Muscle of leg (tissue), 16 donors: Measurements from ENCODE around the gene CYP19A1. TPM values are rescaled to one million over a fixed set of nuclear protein-coding genes. Genes with fewer than 3 reads are reported as not detected.
A peak's percentile ranks its signal among the peaks of the same experiment; 100 is the strongest.

Experiments
- DNase-seq: peaks from one replicate; pipeline ENCODE4 v3.0.0; 2013
- H3K27ac ChIP-seq: one replicate; pipeline ENCODE4 v1.5.1; 2013; ENCODE audit warnings: mild to moderate bottlenecking, low read length, control low read depth
- H3K27me3 ChIP-seq: one replicate; pipeline ENCODE4 v1.6.1; 2013; ENCODE audit warnings: low read length; ENCODE audit not compliant: control insufficient read depth, insufficient read depth
- H3K36me3 ChIP-seq: one replicate; pipeline ENCODE4 v1.6.1; 2013; ENCODE audit warnings: low read length; ENCODE audit not compliant: control insufficient read depth, insufficient read depth
- H3K4me1 ChIP-seq: one replicate; pipeline ENCODE4 v1.6.1; 2013; ENCODE audit warnings: low read length; ENCODE audit not compliant: control insufficient read depth, insufficient read depth
- H3K4me3 ChIP-seq: one replicate; pipeline ENCODE4 v1.5.1; 2013; ENCODE audit warnings: low read length, control low read depth
- H3K9me3 ChIP-seq: replicated peaks from 2 replicates; pipeline ENCODE4 v1.6.1; 2013; ENCODE audit warnings: low read depth, low read length; ENCODE audit not compliant: control insufficient read depth
- WGBS: methylation state at CpG from one replicate; pipeline ENCODE4 v1.1.5; 2013; ENCODE audit warnings: missing lambda C conversion rate; ENCODE audit not compliant: insufficient coverage; 5-methylcytosine and 5-hydroxymethylcytosine counted together
- long read RNA-seq, 11 donors: transcript quantifications; one replicate each; lab custom pipeline, GENCODE V29; 2026
- polyA plus RNA-seq, 8 donors: library from polyadenylated mRNA; unstranded; fragments of 120-200 nt; gene quantifications; one replicate each; pipeline versions ENCODE4 v1.2.1 to v1.2.3, GENCODE V29; 2013; ENCODE audit warnings: inconsistent platforms in 1 of 8, low replicate concordance in 1 of 8; ENCODE audit not compliant: insufficient read length in 8 of 8, insufficient read depth in 1 of 8
- total RNA-seq: library from RNA; stranded (reverse); fragments of 120-200 nt; gene quantifications from one replicate; pipeline ENCODE4 v1.2.4, GENCODE V29; 2013

The CYP19A1 gene
- total RNA-seq (2.0 TPM), polyA plus RNA-seq (1 to 10 TPM in 1 of 8 donors, under 1 TPM in 7; 0.51 to 1.0 (median 0.64) TPM)
- long read RNA-seq, donor 1 = 0 reads
- long read RNA-seq, donor 2 = 0 reads
- long read RNA-seq, donor 3 = 0 reads
- long read RNA-seq, donor 4 = 0 reads
- long read RNA-seq, donor 5 = 0 reads
- long read RNA-seq, donor 6 = 0 reads
- long read RNA-seq, donor 7 = 0 reads
- long read RNA-seq, donor 8 = 0 reads
- long read RNA-seq, donor 9, partial matches to known transcripts = 0 of 1 reads
- long read RNA-seq, donor 9, other reads (novel, unspliced or antisense) = 0 of 1 reads
- long read RNA-seq, donor 10 = 0 reads
- long read RNA-seq, donor 11 = 0 reads

DNA sequence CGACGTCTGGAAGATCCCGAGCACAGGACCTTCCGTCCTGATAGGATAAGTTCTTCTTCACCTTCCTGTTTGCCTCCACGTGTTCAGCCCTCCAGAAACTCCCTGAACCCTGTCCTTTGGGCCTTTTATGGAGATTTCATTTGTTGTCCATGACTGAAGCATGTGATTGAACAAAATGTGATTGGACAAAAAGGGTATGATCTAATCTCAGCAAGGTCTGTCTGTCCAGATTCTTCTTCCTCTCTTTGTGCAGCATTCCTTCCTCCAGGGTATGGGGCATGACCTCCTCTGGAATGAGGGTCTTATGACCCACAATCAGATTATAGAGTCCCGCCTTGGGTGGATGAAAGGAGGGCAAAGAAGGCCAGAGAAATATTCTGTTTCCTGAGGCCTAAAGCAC is at the start of gene CYP19A1:
Gene CYP19A1, minus strand, starts transcription at position 101 of the 400 bp plus-strand sequence. CDS start 95,684 bp downstream, outside the sequence.
- Histone ChIP-seq H3K4me3 (no peak within 1 kb of the TSS), H3K36me3 (no peaks in the 10 kb centered on the region), H3K27me3 (peaks cover 29% of the 10 kb centered on the region), H3K9me3 (no peaks in the 10 kb centered on the region), H3K4me1 (peaks cover 11% of the 10 kb centered on the region), H3K27ac (no peak within 1 kb of the TSS)
- WGBS = 94% methylated on average over 4 of the region's 6 CpGs
- no peak for DNase-seq

DNA sequence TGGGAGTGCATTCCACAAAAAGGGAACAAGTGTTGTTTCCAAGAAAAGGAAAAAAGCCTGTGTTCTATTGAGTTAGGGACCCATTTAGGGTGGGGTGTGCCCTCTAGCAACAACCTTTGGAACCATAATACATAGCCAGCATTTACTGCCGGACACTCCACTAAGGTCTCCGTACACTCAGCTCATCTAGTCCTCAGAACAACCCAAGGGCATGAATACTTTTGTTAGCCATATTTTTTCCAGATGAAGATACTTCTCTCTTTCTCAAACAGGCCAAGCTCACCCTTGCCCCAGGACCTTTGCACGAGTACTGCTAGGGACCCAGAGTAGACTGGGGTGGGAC is 49.3 kb upstream of the CYP19A1 start:
- H3K36me3 ChIP-seq = no peaks in the 10 kb centered on the region
- H3K4me1 ChIP-seq = no peaks in the 10 kb centered on the region
- no peak overlapping the region for H3K4me3 ChIP-seq
- H3K27me3 ChIP-seq = peaks cover 5% of the 10 kb centered on the region
- no peak for DNase-seq
- no peak overlapping the region for H3K27ac ChIP-seq
- H3K9me3 ChIP-seq = no peaks in the 10 kb centered on the region
- WGBS = 100% methylated on average over 2 of the region's 3 CpGs

DNA sequence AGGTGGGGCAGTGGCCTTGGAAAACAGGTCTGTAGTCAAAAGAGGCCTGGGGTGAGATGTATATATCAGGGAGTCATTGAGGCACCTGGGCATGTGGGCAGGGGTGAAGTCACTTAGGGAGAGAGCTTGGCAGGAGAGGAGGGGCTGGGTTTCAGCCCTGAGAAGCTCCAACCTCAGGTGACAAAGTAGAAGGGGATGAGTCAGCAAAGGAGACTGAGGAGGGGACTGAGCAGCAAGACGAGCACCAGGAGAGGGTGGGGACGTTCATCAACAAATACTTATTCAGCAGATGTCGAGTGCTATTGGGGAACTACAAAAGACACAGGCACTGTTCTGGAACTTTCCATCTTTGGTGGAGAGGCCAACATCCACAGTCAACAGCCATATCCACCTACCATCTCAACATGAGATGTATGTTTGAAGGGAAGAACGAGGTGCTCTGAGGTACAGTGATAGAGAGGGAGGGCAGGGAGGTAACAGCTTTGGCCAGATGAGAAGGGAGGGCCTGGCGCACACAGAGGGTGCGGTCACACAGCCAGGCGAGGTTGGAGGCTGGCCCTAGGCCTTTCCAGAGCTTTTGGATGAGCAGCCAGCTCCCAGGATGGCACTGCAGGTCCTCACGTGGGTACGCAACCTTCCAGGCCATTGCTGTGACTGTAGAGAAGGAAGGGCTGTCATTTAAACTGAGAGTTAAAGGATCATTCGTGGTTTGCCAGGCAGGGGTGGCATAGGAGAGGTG is 48.7 kb upstream of the CYP19A1 start:
- DNase-seq = no peak
- peaks cover 5% of the 10 kb centered on the region for H3K27me3 ChIP-seq
- H3K4me1 ChIP-seq = no peaks in the 10 kb centered on the region
- 83% methylated on average over 6 of the region's 10 CpGs for WGBS
- H3K9me3 ChIP-seq = no peaks in the 10 kb centered on the region
- H3K27ac ChIP-seq = no peak overlapping the region
- no peak overlapping the region for H3K4me3 ChIP-seq
- no peaks in the 10 kb centered on the region for H3K36me3 ChIP-seq

DNA sequence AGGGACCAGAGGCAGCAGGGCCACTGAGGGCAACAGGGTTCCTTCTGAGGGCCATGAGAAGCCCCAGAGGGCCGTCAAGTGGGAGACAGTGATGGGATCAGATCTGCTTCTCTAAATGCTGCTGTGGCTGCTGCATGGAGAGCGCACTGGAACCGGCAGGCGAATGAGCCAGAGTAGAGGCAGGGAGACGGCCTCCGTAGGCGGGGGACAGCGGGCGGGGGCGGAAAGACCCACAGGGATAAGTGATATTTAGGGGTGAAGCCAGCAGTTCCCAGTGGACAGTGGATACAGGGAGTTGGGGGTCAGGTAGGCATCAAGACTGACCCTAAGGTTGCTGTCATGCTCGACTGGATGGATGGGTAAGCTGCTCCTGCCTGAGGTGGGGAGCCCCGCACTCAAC is 48.1 kb upstream of the CYP19A1 start:
- Histone ChIP-seq H3K36me3 (no peaks in the 10 kb centered on the region), H3K27ac (no peak overlapping the region), H3K27me3 (peaks cover 8% of the 10 kb centered on the region), H3K4me1 (no peaks in the 10 kb centered on the region), H3K4me3 (no peak overlapping the region), H3K9me3 (no peaks in the 10 kb centered on the region)
- WGBS = 85% methylated on average over 12 of the region's 12 CpGs
- DNase-seq = no peak

DNA sequence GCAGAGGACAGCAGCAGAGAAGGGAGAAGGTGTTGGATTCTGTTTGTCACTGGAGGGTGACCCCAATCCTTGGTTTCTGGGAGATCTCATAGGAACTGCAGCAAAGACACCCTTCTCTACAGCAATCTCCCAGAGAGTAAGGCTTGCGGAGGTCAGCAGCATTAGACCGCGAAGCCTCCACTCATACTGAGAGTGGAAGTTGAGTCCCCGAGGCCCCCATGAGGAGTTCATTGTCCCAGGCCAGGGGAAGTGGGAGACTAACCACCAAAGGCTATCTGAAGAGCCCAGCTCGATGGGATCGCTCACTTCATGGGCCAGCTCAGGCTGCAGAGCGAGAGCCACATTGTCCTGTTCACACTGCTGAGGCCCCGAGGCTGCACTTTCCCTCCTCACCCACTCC is 47.6 kb upstream of the CYP19A1 start:
- Histone ChIP-seq H3K4me1 (peaks cover under 1% of the 10 kb centered on the region), H3K27ac (no peak overlapping the region), H3K36me3 (no peaks in the 10 kb centered on the region), H3K27me3 (peaks cover 8% of the 10 kb centered on the region), H3K9me3 (no peaks in the 10 kb centered on the region), H3K4me3 (no peak overlapping the region)
- WGBS = 33% methylated on average over 1 of the region's 8 CpGs
- no peak for DNase-seq

DNA sequence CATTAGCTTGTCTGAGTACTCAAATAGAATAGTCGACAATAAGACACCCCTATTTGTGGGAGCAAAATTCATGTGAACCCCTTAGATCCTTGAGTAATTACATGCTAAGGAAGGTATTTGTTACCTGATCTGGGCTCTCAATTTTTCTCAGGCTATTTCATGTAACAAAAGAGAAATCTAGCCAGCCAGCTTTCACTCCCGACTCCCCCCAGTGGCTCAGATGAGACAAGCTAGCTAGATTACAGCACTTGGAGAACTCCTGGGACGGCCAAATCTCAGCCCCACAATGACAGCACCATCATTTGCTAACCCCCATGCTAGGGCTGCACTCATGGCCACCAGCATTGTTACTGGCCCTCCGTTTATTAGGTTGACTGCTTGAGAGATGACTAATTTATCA is 44.4 kb upstream of the CYP19A1 start:
- DNase-seq = peak; percentile 59
- WGBS = 0% methylated on average over 1 of the region's 4 CpGs
- Histone ChIP-seq H3K36me3 (no peaks in the 10 kb centered on the region), H3K27me3 (peaks cover 8% of the 10 kb centered on the region), H3K4me3 (no peak overlapping the region), H3K27ac (no peak overlapping the region), H3K4me1 (peaks cover 4% of the 10 kb centered on the region), H3K9me3 (no peaks in the 10 kb centered on the region)

DNA sequence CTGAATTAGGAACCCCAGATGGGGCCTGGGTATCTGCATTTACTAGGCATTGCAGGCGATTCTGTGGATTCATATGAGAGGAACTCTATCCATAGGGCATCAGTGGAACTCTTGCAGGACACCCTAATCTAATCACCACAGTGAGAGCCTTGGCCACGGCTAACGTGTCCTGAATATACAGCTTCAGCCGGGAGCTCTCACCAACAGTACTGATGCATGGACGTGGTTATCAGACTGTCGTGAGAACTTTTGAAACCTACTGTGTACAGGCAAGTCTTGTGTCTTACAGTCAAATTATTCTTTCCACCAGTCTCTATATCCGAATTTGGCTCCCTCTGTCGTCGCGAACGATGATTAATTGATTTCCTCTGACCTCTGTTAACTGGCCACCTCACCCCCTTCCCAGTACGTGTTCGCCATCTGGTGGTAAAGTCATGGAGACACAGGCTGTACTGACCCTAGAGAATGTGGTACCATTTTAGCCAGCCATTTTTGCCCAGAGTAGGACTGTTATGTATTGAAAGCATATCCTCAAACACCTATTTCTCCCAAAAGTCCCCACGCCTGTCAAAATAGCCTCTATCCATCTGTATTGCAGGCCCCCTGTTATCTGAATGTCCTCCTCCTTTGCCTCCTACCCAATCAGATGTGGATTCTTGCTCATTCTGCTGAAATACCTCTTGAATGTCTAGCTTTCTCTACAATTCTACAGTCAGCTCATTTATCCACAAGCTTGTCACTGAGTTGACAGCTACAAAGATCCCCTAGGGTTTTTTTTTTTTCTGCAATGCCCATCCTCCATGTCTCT is 42.8 kb upstream of the CYP19A1 start:
- H3K4me3 ChIP-seq = no peak overlapping the region
- no peaks in the 10 kb centered on the region for H3K9me3 ChIP-seq
- DNase-seq = peak; percentile 86
- H3K36me3 ChIP-seq = no peaks in the 10 kb centered on the region
- 32% methylated on average over 8 of the region's 14 CpGs for WGBS
- no peak overlapping the region for H3K27ac ChIP-seq
- peaks cover 7% of the 10 kb centered on the region for H3K4me1 ChIP-seq
- peaks cover 8% of the 10 kb centered on the region for H3K27me3 ChIP-seq

DNA sequence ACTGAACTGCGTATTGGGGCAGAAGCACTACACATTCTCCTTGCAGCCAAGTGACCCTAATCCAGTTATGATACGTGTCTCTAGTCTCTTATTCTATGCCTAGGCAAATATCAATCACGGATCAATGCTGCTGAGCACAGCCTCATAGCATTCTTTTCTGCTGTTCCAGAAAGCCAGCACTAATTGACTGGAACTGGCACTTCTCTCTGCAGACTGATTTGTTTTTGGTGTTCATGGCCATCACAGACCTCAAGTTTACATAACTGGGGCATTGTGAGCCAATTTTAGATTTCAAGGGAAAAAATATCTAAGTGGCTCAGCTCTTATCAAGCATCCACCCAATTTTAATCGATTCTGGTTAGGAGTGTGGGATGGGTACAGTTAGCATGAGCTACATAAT is 41.0 kb upstream of the CYP19A1 start:
- Histone ChIP-seq H3K4me3 (no peak overlapping the region), H3K27ac (no peak overlapping the region), H3K27me3 (peaks cover 6% of the 10 kb centered on the region), H3K9me3 (no peaks in the 10 kb centered on the region), H3K36me3 (no peaks in the 10 kb centered on the region), H3K4me1 (peaks cover 7% of the 10 kb centered on the region)
- 83% methylated on average over 2 of the region's 4 CpGs for WGBS
- DNase-seq = no peak

DNA sequence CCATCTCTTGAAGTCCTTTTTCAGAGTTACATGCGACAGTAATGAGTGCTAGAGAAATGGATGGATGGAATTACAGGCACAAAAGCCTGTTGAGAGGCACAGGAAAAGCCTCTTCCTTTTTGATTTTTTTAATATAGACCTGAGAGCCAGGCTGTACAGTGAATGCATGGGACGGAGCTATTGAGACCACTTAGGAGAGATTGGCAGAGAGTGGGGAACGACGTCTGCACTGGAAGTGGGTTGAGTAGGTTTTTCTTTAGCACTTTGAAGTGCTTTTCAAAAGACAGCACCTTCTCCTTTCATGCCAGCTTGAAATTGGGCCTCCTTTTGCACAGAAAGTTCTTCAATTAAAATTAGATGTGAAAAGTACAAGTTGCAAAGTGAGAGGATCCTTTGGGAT is 40.0 kb upstream of the CYP19A1 start:
- H3K36me3 ChIP-seq = no peaks in the 10 kb centered on the region
- H3K4me1 ChIP-seq = peaks cover 7% of the 10 kb centered on the region
- H3K9me3 ChIP-seq = no peaks in the 10 kb centered on the region
- H3K27me3 ChIP-seq = peaks cover 3% of the 10 kb centered on the region
- no peak for DNase-seq
- no peak overlapping the region for H3K27ac ChIP-seq
- no peak overlapping the region for H3K4me3 ChIP-seq
- no CpG with 5 or more reads among the region's 4 CpGs for WGBS
